ENCODE results near the gene PDIA2.

GRCh38 chr16:324201-324450, 41.2 kb downstream of the PDIA2 start:
- no peak for TF ChIP-seq CTCF (IDR thresholded peaks at IDR 0.05; ENCODE audit: low read depth, low read length)
- no peak for TF ChIP-seq EZH2phosphoT487 (IDR thresholded peaks at IDR 0.05; ENCODE audit: low read depth)
